AML-193 (cell line): ENCODE results near the gene RADIL.
A peak's percentile ranks its signal among the peaks of the same experiment; 100 is the strongest.
"Not testable (repeated sequence)": the region's sequence is repeated elsewhere in the genome, so short reads cannot be mapped to it uniquely, and the experiment has no call there.

Experiments used
- DNase-seq, 2 experiments: peaks; one replicate each; lab custom pipeline; 2025; lab: John Stamatoyannopoulos, UW

The RADIL gene

GRCh38 chr7:4808565-4808964 is 75.0 kb downstream of the RADIL start:
- DNase-seq = no peak

DNA sequence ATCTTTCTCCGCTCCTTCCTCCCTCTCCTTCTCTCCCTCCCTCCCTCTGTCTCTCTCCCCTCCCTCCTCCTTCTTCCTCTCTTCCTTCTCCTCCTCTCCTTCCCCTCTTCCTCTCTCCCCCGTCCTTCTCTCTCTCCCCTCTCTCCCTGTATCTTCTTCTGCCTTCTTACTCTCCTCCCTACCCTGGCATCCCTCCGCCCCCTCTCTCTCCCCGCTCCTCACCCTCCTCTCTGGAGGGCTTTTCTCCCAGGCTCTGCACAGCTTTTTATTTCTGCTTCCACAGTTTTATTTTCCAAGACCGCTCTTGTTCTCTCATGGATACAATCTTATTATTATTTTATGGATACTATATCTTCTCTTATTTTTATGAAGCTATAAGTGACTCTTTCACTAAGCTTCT is 75.5 kb downstream of the RADIL start:
- DNase-seq = no peak

DNA sequence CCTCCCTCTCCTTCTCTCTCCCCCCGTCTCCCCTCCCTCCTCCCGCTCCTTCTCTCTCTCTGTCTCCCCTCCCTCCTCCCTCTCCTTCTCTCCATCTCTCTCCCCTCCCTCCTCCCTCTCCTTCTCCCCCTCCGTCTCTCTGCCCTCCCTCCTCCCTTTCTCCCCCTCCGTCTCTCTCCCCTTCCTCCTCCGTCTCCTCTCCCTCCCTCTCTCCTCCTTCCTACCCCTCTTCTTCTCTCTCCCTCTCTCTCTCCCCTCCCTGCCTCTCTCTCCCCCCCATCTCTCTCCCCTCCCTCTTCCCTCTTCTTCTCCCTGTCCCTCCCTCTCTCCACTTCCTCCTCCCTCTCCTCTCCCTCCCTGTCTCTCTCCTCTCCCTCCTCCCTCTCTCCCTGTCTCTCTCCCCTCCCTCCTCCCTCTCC is 75.9 kb downstream of the RADIL start:
- no peak for DNase-seq

DNA sequence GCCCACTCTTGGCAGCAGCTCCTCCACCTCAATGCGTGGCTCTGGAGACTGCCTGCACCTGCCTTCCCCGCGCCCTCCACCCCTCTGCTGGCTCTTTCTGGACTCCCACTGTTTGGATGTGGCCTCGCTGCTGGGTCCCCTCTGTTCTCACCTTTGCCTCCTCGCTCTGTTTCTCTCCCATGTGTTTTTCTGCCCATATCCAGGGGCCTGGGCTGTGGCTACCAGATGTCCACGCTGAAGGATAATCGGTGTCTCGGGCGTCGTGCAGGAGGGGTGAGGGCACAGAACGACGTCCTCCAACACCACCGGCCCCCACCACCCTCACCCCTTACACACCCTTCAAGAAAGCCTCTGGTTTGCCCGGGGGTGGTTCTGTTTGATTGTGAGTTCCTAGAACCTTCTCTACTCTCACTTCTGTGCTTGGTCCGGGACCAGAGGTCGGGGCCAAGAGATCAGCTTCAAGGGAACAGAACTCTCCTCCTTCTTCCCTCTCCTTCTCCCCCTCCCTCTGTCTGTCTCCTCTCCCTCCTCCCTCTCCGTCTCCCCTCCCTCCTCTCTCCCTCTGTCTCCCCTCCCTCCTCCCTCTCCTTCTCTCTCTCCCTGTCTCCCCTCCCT is 76.4 kb downstream of the RADIL start:
- DNase-seq = no peak

DNA sequence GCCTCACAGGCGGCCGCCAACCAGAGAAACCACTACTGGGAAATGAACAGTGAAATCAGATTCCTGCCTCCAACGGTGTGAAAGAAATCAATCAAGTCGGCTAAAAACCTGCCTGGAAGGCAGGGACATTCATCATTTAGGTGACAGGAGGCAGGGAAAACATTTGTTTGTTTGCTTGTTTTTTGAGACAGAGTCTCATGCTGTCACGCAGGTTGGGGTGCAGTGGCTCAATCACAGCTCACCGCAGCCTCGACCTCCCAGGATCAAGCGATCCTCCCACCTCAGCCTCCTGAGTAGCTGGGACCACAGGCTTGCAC is 77.6 kb downstream of the RADIL start:
- no peak for DNase-seq

DNA sequence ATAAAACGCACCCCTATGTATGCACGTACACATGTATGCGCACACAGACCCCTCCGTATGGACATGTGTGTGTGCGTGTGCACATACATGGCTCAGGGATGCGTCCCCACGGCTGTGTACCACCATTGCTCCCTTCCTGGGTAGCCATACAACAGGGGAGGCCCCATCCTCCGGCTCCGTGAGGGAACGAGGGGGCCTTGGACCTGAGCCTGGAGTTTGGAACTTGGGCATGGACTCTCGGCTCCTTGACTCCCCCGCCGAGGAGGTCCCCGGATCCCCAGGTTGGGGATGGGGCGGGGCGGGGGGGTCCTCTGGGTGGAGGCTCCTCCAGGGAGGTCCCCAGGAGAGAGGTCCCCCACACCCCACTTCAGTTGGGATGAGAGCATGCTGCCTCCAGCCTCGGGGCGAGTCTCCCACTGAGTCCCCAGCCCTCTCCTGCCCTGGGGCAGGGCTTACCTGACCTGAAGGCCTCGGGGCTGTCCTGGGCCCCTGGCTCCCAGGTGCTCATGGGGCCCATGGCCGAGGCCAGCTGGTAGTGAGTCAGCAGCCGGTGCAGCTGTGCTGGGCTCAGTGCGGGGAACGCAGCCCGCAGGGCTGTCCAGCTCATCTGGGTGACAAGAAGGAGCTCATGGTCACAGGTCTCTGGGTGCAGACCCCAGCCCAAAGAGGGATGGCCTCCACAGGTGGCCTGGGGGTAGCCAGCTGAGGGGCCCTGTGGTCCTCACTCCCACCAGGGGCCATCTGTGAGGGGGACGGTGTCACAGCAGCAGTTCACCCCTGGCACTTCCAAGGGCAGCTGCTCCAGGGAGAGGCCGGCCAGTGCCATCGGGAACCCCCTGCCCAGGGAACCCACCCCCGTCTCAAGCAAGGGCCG is 78.2 kb downstream of the RADIL start:
- DNase-seq = no peak

GRCh38 chr7:4803397-4804241 is 79.9 kb downstream of the RADIL start:
- no peak for DNase-seq

DNA sequence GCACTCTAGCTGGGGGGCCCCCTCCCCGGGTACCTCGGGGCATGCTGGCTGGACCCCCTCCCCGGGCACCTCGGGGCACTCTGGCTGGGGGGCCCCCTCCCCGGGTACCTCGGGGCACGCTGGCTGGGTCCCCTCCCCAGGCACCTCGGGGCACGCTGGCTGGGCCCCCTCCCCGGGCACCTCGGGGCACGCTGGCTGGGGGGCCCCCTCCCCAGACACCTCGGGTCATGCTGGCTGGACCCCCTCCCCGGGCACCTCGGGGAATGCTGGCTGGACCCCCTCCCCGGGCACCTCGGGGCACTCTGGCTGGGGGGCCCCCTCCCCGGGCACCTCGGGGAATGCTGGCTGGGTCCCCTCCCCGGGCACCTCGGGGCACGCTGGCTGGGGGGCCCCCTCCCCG is 80.9 kb downstream of the RADIL start:
- DNase-seq = not testable (repeated sequence)

GRCh38 chr7:4801839-4802231 is 81.7 kb downstream of the RADIL start:
- no peak for DNase-seq

- no peak for DNase-seq
Observed at GRCh38 chr7:4800926-4801838, 82.3 kb downstream of the RADIL start.

DNA sequence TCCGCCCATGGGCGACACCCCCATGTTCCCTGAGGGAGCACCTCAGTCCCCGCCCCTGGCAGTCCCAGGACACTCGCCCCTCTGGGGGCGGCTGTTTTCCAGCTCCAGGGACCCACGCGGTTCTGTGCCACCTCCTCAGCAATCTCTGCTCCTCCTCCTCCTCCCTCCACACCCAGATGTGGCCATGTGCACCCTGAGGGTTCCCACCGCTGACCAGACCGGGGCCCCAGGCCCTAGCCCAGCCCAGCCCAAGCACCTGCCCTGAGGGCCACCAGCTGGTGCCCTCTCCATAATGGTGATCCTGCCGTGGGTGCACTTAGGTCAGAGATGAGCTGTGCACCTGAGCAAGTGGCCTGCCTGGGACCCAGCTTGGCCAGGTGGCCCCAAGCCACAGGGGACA is 83.0 kb downstream of the RADIL start:
- DNase-seq = no peak

GRCh38 chr7:4799508-4800268 is 83.8 kb downstream of the RADIL start:
- DNase-seq = no peak

DNA sequence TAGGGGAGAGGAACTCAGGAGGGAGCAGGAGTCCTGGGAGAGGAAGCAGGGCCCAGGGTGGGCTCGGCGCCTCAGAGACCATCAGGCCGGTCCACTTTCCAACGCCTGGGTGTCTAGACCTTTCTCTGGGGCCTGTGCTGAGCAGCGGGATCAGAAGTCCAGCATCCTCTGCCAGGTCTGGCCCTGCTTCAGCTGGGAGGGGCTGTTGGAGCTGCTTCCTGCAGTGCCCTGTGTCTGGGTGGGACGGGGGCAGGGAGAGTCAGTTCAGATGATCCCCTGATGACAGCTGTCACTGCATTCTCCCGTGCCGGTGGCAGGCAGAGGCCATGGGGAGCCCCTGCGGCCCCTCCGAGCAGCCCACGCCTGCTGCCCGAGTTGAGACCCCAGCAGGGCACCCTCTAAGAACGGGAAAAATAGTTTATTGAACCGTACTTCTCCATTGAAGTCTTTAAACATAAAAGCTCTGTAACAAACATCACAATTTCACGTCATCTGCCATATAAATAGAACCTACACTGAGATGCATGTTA is 84.7 kb downstream of the RADIL start:
- no peak for DNase-seq

- DNase-seq = peak in 1 of 2 experiments; percentile 19
Observed at GRCh38 chr7:4797858-4798705, 85.4 kb downstream of the RADIL start.

- no peak for DNase-seq
Observed at GRCh38 chr7:4796453-4796852, 87.1 kb downstream of the RADIL start.

DNA sequence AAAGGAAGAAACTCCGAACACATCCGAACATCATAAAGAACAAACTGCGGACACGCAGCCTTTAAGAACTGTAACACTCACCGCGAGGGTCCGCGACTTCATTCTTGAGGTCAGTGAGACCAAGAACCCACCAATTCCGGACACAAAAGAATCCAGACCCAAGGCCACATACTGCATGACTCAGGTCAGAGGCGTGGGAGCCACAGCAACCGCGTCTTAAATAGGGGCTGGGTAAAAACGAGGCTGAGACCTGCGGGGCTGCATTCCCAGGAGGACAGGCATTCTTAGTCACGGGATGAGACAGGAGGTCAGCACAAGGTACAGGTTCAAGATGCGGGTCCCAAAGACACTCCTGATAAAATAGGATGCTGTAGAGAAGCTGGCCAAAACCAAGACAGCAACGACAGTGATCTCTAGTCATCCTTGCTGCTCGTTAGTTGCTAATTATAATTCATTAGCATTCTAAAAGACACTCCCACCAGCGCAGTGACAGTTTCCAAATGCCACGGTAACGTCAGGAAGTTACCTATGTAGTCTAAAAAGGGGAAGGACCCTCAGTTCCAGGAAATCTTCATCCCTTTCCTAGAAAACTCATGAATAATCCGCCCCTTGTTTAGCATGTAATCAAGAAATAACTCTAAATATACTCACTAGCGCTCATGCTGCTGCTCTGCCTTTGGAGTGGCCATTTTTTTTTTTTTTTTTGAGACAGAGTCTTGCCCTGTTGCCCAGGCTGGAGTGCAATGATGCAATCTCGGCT is 88.7 kb downstream of the RADIL start:
- DNase-seq = no peak

DNA sequence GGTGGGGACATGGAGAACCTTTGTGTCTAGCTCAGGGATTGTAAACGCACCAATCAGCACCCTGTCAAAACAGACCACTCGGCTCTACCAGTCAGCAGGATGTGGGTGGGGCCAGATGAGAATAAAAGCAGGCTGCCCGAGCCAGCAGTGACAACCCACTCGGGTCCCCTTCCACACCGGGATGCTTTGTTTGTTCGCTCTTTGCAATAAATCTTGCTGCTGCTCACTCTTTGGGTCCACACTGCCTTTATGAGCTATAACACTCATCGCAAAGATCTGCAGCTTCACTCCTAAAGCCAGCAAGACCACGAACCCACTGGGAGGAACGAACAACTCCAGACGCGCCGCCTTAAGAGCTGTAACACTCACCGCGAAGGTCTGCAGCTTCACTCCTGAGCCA is 89.3 kb downstream of the RADIL start:
- not testable (repeated sequence) for DNase-seq

- DNase-seq = not testable (repeated sequence)
Observed at GRCh38 chr7:4793385-4793993, 90.0 kb downstream of the RADIL start.
